Neural progenitor cell (in vitro differentiated cells): ENCODE measurements around the gene CTDSP2.
"Not testable (repeated sequence)": the region's sequence is repeated elsewhere in the genome, so short reads cannot be mapped to it uniquely, and the experiment has no call there.

Experiments
- CTCF ChIP-seq: fragments of 200-600 bp; sonication (generic); IDR thresholded peaks from 2 replicates; pipeline ENCODE4 v1.5.1; 2017; ENCODE audit warnings: antibody characterized with exemption, mild to moderate bottlenecking
- EZH2 ChIP-seq: fragments of 200-600 bp; sonication (generic); IDR thresholded peaks from 2 replicates; pipeline ENCODE4 v1.6.1; 2017; ENCODE audit warnings: antibody characterized with exemption, mild to moderate bottlenecking, moderate library complexity

GRCh38 chr12:57886964-57887363, 40.4 kb upstream of the CTDSP2 start:
- not testable (repeated sequence) for TF ChIP-seq CTCF, EZH2
